GM19397 (cell line): ENCODE results near the gene ZDHHC20.

ENCODE experiments used
- ATAC-seq: cut with Tn5 transposase; IDR thresholded peaks from one replicate; pipeline ENCODE4 v1.9.1; 2021; ENCODE audit warnings: mild to moderate bottlenecking, moderate library complexity; ENCODE audit not compliant: unreplicated experiment

Gene ZDHHC20

GRCh38 chr13:21458813-21459701 lies at the start of gene ZDHHC20:
TSS of gene ZDHHC20 (minus strand) at chr13:21459303. CDS start at chr13:21459171, 132 bp downstream.
- ATAC-seq: peak; percentile 88

- no peak for ATAC-seq
Observed at GRCh38 chr13:21504379-21504778, 45.3 kb upstream of the ZDHHC20 start.

GRCh38 chr13:21501686-21502085 lies 42.6 kb upstream of the ZDHHC20 start:
- no peak for ATAC-seq

- ATAC-seq: no peak
Observed at GRCh38 chr13:21486322-21486721, 27.2 kb upstream of the ZDHHC20 start.

- no peak for ATAC-seq
Observed at GRCh38 chr13:21483748-21484147, 24.6 kb upstream of the ZDHHC20 start.

- no peak for ATAC-seq
Observed at GRCh38 chr13:21481359-21481758, 22.3 kb upstream of the ZDHHC20 start.

GRCh38 chr13:21478881-21479808 lies 20.0 kb upstream of the ZDHHC20 start:
- no peak for ATAC-seq

- ATAC-seq: no peak
Observed at GRCh38 chr13:21476893-21477472, 17.9 kb upstream of the ZDHHC20 start.

- ATAC-seq: no peak
Observed at GRCh38 chr13:21475115-21475514, 16.0 kb upstream of the ZDHHC20 start.

- no peak for ATAC-seq
Observed at GRCh38 chr13:21470785-21471184, 11.7 kb upstream of the ZDHHC20 start.

- ATAC-seq: no peak
Observed at GRCh38 chr13:21466527-21466926, 7.4 kb upstream of the ZDHHC20 start.

GRCh38 chr13:21465710-21466160 lies 6.6 kb upstream of the ZDHHC20 start:
- ATAC-seq: no peak

GRCh38 chr13:21463424-21463823 lies 4.3 kb upstream of the ZDHHC20 start:
- ATAC-seq: no peak

- no peak for ATAC-seq
Observed at GRCh38 chr13:21461131-21461530, 2.0 kb upstream of the ZDHHC20 start.

- peak; percentile 26 for ATAC-seq
Observed at GRCh38 chr13:21458451-21458812, 671 bp downstream of the ZDHHC20 start.

GRCh38 chr13:21453387-21454081 lies 5.6 kb downstream of the ZDHHC20 start:
- ATAC-seq: no peak

GRCh38 chr13:21450936-21451335 lies 8.2 kb downstream of the ZDHHC20 start:
- no peak for ATAC-seq

- ATAC-seq: no peak
Observed at GRCh38 chr13:21446656-21447055, 12.4 kb downstream of the ZDHHC20 start.

- no peak for ATAC-seq
Observed at GRCh38 chr13:21445759-21446158, 13.3 kb downstream of the ZDHHC20 start.

GRCh38 chr13:21443171-21443570 lies 15.9 kb downstream of the ZDHHC20 start:
- ATAC-seq: no peak

- ATAC-seq: no peak
Observed at GRCh38 chr13:21436582-21436981, 22.5 kb downstream of the ZDHHC20 start.
